Gastrocnemius medialis (tissue), 4 donors: ENCODE data around the gene FCRL2.

Experiments used
- CTCF ChIP-seq, 5 experiments: fragments of 450-650 bp in 3 of 5; fragments of 200-600 bp in 2 of 5; sonication (generic) in 2 of 5; IDR thresholded peaks in 4 of 5; conservative IDR thresholded peaks in 1 of 5; 1 replicate in 4 of 5; 2 replicates in 1 of 5; pipeline ENCODE4 v1.5.1; 2016 to 2019; ENCODE audit warnings: antibody characterized with exemption in 5 of 5, mild to moderate bottlenecking in 3 of 5, moderate library complexity in 3 of 5
- POLR2A ChIP-seq, 2 donors: fragments of 450-650 bp; IDR thresholded peaks; one replicate each; pipeline ENCODE4 v1.6.1; 2017; ENCODE audit warnings: antibody characterized with exemption in 2 of 2, mild to moderate bottlenecking in 2 of 2, moderate library complexity in 2 of 2

- TF ChIP-seq CTCF (IDR thresholded peaks at IDR 0.05 in 4 of 5, conservative IDR thresholded peaks at IDR 0.05 in 1 of 5) = no peak
- no peak for TF ChIP-seq POLR2A (IDR thresholded peaks at IDR 0.05)
Observed at GRCh38 chr1:157806431-157807149, 29.7 kb upstream of the FCRL2 start.
